B cell (primary cell): ENCODE results near the gene IL1RL1.

Source experiments
- EZH2 ChIP-seq: IDR thresholded peaks from 2 replicates; pipeline ENCODE4 v1.6.1; 2012; ENCODE audit warnings: borderline replicate concordance, low read depth, mild to moderate bottlenecking, moderate library complexity, low read length; ENCODE audit not compliant: insufficient read depth, poor library complexity, severe bottlenecking
- TF ChIP-seq, protein P1 (sequence below): fragments of 200-600 bp; IDR thresholded peaks from one replicate; pipeline ENCODE4 v1.8.0; 2022; ENCODE audit warnings: antibody characterized with exemption, mild to moderate bottlenecking

- TF ChIP-seq, protein P1, sequence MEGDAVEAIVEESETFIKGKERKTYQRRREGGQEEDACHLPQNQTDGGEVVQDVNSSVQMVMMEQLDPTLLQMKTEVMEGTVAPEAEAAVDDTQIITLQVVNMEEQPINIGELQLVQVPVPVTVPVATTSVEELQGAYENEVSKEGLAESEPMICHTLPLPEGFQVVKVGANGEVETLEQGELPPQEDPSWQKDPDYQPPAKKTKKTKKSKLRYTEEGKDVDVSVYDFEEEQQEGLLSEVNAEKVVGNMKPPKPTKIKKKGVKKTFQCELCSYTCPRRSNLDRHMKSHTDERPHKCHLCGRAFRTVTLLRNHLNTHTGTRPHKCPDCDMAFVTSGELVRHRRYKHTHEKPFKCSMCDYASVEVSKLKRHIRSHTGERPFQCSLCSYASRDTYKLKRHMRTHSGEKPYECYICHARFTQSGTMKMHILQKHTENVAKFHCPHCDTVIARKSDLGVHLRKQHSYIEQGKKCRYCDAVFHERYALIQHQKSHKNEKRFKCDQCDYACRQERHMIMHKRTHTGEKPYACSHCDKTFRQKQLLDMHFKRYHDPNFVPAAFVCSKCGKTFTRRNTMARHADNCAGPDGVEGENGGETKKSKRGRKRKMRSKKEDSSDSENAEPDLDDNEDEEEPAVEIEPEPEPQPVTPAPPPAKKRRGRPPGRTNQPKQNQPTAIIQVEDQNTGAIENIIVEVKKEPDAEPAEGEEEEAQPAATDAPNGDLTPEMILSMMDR: no peak
- TF ChIP-seq EZH2: no peak
Measured at GRCh38 chr2:102306125-102306524, 5.2 kb upstream of the IL1RL1 start.
